WI38 (cell line): ENCODE results near the gene SLC35F2.

Experiments
- H3K4me3 ChIP-seq: 2 replicates; pipeline ENCODE4 v1.5.1; 2011; ENCODE audit warnings: low read depth, mild to moderate bottlenecking, control low read depth, low read length
- TF ChIP-seq, protein P1 (sequence below): IDR thresholded peaks from 2 replicates; pipeline ENCODE4 v1.5.1; 2012; ENCODE audit warnings: low read depth, mild to moderate bottlenecking, control low read depth, low read length

Gene SLC35F2

DNA sequence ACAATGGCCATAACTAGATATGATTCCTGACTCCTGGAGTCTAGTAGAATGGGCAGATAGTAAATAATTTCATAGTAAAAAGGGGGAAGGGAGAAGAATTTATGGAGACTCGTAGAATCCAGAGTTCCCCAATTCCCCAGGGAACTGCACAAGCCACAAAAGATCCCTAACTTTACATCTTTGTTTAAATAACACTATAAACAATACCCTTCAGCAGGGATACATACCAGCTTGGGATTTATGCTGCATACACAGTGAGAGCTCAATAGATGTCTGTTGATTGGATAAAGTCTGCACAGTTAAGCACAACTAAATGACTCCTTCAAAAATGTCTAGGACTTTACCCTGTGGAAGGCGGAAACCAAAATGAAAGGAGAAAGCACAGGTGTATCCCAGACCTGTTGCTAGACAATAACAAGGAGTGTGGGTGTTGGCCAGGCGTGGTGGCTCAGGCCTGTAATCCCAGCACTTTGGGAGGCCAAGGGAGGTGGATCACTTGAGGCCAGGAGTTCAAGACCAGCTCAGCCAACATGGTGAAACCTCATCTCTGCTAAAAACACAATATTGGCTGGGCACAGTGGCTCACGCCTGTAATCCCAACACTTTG, 6.8 kb downstream of the SLC35F2 start:
- TF ChIP-seq, protein P1, sequence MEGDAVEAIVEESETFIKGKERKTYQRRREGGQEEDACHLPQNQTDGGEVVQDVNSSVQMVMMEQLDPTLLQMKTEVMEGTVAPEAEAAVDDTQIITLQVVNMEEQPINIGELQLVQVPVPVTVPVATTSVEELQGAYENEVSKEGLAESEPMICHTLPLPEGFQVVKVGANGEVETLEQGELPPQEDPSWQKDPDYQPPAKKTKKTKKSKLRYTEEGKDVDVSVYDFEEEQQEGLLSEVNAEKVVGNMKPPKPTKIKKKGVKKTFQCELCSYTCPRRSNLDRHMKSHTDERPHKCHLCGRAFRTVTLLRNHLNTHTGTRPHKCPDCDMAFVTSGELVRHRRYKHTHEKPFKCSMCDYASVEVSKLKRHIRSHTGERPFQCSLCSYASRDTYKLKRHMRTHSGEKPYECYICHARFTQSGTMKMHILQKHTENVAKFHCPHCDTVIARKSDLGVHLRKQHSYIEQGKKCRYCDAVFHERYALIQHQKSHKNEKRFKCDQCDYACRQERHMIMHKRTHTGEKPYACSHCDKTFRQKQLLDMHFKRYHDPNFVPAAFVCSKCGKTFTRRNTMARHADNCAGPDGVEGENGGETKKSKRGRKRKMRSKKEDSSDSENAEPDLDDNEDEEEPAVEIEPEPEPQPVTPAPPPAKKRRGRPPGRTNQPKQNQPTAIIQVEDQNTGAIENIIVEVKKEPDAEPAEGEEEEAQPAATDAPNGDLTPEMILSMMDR, result no peak
- H3K4me3 ChIP-seq, result no peak overlapping the region

DNA sequence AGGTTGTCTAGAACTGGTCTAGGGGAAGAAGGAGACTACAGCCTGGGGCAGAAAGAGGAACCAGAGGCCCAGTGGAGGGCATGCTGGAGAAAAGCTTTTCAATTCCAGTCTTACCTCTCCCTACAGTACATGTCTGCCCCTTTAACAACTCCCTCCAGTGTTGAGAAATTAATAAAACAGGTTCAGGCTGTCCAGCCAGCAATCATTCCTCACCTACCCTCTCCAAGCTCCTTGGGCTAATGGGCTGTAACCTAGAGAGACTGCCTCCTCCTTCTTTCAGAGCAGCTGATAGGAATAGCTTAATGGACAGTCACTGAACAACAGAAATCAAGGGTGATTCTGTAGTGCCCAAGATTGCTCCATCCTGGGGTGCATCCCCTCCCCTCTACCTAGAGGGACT, 8.8 kb downstream of the SLC35F2 start:
- H3K4me3 ChIP-seq, result no peak overlapping the region
- TF ChIP-seq, protein P1, result no peak

DNA sequence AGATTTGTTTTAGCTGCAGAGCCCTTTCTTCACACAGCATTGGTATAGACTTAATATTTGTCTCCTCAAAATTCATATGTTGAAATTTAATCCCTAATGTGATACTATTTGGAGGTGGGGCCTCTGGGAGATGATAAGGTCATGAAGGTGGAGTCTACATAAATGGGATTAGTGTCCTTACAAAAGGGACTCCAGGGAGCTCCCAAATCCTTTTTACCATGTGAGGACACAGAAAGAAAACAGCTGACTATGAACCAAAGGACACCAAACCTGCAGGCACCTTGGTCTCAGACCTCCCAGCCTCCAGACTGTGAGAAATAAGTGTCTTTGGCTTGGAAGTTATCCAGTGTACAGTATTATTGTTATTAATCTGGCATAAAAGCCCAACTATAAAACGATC, 10.2 kb downstream of the SLC35F2 start:
- TF ChIP-seq, protein P1, result no peak
- no peak overlapping the region for H3K4me3 ChIP-seq

DNA sequence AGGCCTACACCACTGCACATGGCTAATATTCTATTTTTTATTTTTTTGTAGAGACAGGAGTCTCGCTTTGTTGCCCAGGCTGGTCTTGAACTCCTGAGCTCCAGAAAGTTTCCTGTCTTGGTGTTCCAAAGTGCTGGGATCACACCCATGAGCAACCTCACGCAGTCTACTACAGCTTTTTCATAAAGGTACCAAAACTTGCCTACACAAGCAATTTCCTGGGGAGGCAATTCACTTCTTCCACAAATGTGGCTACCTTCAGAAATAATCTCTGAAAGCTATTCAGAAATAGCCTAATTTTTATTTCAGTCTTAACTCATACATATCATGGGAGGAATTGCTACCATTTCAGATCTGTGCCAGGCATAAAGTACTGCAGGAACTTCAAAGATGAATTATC, 11.4 kb downstream of the SLC35F2 start:
- TF ChIP-seq, protein P1, result no peak
- H3K4me3 ChIP-seq, result no peak overlapping the region

DNA sequence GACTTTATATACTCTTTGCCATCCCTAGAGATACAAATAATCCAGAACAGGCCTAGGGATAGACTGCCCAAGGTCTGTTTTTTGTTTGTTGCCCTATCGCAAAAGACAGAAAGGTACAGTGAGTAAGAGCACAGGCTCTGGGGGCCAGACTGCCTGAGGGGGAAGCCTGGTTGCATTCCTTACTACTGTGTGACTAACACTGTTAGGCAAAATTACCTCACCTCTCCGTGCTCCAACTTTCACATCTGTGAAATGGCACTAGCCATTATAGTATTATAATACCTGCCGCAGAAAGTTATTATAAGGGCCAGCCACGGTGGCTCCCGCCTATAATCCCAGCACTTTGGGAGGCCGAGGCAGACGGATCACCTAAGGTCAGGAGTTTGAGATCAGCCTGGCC, 14.5 kb downstream of the SLC35F2 start:
- H3K4me3 ChIP-seq, result no peak overlapping the region
- TF ChIP-seq, protein P1, result no peak

DNA sequence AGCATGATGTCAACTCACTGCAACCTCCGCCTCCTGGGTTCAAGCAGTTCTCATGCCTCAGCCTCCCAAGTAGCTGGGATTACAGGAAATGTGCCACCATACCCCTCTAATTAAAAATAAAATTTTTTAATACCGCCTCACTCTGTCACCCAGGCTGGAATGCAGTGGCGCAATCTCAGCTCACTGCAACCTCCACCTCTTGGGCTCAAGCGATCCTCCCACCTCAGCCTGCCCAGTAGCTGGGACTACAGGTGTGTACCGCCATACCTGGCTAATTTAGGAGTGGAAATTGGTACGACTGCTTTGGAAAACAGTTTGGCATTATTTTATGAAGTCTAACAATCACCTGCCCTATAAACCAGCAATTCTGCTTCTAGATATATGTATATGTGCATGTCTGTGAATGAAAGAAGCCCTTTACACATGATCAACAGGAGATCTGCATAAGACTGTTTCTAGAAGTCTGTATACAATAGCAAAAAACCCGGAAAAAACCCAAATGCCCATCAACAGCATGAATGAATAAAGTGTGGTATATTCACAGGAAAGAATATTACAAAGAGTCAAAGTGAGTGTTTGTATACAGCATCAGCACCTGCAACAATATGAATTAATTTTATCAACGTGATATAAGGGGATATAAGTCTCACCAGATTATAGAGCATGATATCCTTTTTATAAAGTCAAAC, 16.0 kb downstream of the SLC35F2 start:
- TF ChIP-seq, protein P1, result no peak
- H3K4me3 ChIP-seq, result no peak overlapping the region

DNA sequence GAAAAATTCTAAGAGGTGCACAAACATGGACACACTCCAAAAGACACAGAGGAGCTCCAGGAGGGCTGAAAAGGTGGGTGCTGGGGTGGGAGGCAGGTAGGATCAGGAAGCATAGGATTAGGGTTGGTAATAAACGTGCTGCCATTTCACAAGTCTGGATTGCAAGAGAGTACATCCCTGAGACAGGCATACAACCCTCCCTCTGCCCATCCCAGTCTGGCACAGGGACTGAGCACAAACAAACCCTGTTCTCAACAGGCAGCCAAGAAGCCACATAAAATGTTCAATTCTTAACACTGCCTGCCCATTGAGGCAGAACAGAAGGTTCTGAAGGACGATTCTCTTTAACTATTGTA, 18.5 kb downstream of the SLC35F2 start:
- peak overlapping the region; percentile 38 for H3K4me3 ChIP-seq
- TF ChIP-seq, protein P1, result no peak
